DMS53 (cell line): ENCODE measurements around the gene TLCD3A.
"Not testable (repeated sequence)": the region's sequence is repeated elsewhere in the genome, so short reads cannot be mapped to it uniquely, and the experiment has no call there.

Experiments
- DNase-seq: peaks from one replicate; lab custom pipeline; 2025; lab: John Stamatoyannopoulos, UW

Gene TLCD3A

DNA sequence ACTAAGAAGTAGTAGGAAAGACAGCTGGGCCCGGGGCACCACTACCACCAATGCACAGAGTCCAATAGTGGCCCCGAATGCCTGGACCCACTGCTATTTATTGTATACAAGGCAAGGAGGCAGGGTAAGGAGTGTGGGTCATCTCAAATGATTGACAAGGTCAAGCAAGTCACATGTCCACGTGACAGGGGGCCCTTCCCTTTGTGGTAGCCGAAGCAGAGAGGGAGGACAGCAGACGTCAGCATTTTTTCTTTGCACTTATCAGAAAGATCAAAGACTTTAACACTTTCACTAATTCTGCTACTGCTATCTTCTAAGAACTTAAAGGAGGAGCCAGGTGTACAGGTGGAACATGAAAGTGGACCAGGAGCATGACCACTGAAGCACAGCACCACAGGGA is 24.3 kb upstream of the TLCD3A start:
- DNase-seq = no peak

DNA sequence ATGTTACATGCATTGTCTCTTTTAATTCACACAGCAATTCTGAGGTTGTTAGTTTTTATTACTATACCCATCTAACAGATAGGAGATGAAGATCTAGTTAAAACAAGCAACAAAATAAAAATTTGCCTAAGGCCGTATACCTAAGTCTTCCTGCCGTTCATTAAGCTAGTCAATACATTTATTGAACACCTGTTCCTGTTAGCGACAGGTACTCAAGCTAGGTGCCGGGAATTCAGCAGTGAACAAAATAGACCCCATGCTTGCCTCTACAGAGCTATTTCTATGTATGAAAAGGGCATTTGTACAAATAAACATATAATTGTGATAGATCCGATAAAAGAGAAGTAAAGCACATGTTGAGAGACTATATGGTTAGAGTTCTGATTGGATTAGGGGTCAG is 14.3 kb upstream of the TLCD3A start:
- DNase-seq = no peak

DNA sequence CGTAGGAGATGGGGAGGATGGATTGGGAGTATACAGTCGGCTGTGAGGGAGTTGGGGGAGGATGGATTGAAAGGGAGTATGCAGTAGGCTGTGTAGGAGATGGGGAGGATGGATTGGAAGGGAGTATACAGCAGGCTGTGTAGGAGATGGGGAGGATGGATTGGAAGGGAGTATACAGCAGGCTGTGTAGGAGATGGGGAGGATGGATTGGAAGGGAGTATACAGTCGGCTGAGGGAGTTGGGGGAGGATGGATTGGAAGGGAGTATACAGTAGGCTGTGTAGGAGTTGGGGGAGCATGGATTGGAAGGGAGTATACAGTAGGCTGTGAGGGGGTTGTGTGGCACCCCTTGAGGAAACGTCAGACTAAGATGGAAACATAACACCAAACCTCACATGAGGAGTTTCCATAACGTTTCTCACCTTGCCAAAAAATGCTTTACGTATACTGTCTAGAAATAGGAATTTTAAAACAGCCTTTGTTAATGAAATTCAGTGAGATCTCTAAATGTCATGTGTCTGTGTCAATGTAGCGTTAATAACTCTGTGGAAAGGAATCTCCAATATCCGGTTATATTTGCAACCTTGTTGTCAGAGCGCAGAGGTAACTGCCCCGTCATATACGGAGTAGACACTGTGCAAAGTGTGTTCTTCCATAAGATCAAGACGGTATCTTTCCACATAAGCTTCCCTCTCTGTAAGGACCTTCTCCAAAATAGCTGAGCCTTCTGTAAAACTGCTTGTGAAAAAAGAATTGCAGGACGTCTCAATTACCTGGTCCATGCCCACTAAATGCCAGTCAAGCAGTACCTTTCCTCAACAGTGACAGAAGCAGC is 11.5 kb upstream of the TLCD3A start:
- peak; percentile 26 for DNase-seq

GRCh38 chr17:721540-721937 is 10.9 kb upstream of the TLCD3A start:
- peak; percentile 27 for DNase-seq

GRCh38 chr17:725084-725483 is 7.3 kb upstream of the TLCD3A start:
- no peak for DNase-seq

DNA sequence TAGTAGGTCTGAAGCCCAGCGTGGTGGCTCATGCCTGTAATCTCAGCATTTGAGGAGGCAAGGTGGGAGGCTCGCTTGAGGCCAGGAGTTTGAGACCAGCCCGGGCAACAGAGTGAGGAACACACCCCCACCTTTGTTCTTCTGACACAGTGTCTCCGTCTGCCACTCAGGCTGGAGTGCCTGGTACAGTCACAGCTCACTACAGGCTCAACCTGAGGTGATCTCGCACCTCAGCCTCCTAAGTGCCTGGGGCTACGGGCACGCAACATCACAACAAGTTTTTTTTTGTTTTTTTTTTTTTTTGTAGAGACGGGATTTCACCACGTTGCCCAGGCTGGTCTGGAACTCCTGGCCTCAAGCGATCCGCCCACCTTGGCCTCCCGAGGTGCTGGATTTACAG is 6.7 kb upstream of the TLCD3A start:
- no peak for DNase-seq

- no peak for DNase-seq
These were observed 6.0 kb upstream of the TLCD3A start for GRCh38 chr17:726271-726919.

DNA sequence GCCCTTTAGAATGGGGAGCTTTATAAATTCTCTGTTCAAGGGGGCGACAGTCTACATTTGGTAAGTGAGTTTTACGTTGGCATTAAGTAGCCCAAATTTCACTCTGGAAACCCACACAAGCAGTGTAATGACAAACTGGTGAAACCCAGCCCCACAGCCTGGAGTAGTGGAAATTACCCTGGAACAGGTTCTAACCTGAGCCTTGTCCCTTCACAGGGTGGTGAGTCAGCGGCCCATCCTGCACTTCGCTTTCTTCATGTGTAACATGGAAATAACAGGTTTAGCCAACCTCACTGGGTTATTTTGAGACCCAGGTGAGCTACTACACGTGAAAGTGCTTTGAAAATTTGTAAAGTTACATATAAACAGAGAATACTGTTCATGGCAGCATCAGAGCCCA is 3.5 kb upstream of the TLCD3A start:
- DNase-seq = peak; percentile 16

DNA sequence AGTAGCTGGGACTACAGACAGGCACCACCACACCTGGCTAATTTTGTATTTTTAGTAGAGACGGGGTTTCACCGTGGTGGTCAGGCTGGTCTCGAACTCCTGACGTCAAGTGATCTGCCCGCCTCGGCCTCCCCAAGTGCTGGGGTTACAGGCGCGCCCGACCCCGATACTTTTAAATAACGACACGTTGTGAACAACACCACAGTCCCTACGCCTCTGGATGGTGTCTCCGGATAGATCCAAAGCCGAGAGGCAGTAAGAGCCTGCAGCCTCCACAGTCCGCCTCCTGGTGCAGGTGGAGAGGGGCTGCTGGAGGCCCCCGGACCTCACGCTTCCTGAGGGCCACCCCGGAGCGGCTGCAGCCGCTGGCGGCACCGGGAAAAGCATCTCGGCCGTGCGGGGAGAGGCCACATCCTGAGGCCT is 741 bp upstream of the TLCD3A start:
- DNase-seq = no peak

GRCh38 chr17:732902-733720 is 715 bp downstream of the TLCD3A start:
- peak; percentile 73 for DNase-seq

- peak; percentile 44 for DNase-seq
These were observed 1.3 kb downstream of the TLCD3A start for GRCh38 chr17:733743-734142.

DNA sequence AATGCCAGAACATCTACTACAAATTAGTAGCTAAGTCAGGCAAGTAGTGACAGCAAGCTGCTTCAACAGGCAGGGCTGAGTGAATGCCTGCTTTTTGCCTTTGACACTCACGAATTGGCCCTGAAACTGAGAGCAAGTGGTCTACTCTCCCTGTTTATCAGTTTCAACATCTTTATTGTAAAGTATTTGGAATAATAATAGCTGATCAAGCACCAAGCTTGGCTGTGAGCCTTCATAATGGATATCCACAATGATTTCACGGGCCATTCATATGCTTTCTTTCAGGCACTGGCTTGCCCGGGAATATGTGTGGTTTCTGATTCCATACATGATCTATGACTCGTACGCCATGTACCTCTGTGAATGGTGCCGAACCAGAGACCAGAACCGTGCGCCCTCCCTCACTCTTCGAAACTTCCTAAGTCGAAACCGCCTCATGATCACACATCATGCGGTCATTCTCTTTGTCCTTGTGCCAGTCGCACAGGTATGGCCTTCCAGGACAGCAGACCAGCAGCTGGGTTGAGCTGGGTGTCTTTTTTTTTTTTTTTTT is 5.2 kb downstream of the TLCD3A start:
- no peak for DNase-seq

DNA sequence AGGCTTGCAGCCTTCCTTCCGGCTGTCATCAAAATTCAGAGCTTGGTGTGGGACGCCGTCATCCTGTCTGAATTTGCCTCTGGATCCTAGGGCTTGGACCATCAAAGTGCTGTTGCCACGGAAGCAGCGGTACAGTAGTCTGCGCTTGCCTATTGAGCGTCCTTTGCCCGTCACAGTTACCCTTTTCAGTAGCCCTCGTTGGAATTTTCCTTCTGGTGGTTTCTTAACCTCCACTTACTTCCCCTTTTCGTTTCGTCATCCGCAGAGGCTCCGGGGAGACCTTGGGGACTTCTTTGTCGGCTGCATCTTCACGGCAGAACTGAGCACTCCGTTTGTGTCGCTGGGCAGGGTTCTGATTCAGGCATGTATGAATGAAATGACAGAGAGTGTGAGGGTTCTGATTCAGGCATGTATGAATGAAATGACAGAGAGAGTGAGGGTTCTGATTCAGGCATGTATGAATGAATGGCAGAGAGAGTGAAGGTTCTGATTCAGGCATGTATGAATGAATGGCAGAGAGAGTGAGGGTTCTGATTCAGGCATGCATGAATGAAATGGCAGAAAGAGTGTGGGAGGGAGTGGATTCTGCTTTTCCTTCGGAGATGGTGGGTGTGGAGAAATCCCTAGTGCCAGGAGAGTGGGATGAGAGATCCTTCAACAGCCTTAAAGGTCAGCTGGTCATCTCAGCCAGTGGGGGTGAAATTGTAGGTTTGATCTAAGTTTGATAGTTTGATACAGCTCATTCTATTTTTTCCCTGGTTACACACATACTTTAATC is 8.0 kb downstream of the TLCD3A start:
- no peak for DNase-seq

GRCh38 chr17:742147-742793 is 9.9 kb downstream of the TLCD3A start:
- no peak for DNase-seq

DNA sequence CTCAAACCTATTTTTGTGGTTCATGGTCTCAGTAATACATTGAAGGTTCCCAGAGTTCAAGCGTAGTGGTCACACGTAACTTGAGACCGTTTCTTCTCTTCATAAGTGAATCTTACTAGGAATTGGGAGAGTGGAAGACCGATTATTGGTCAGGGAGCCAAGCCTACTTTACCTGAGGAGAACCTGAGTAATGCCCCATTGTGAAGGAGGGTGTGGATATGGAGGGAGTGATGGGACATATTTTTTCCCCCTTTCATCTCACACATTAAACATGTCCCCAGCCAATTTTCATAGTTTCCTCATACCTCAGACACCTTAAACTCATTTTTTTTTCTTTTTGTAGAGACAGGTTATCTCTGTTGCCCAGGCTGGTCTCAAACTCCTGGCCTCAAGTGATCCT is 10.7 kb downstream of the TLCD3A start:
- no peak for DNase-seq

- peak; percentile 24 for DNase-seq
These were observed 12.5 kb downstream of the TLCD3A start for GRCh38 chr17:744937-745336.

DNA sequence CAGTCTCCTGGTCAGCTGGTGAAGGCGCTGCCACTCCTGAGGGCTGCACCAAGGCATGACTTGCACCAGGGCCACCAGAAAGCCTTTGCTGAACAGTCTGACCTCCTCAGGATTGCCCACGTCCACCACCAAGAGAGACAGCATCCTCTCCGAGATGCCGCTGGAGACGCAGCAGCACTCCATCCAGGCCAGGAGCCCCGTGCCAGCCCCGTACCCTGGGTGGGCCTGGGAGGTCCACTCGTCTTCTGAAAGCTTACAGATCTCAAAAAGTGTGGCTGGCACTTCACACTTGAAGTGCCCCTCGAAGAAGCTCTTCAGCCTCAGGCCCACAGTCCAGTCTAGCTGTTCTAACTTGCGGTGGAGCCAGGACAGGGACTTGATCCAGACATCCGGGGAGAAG is 13.0 kb downstream of the TLCD3A start:
- DNase-seq = no peak

DNA sequence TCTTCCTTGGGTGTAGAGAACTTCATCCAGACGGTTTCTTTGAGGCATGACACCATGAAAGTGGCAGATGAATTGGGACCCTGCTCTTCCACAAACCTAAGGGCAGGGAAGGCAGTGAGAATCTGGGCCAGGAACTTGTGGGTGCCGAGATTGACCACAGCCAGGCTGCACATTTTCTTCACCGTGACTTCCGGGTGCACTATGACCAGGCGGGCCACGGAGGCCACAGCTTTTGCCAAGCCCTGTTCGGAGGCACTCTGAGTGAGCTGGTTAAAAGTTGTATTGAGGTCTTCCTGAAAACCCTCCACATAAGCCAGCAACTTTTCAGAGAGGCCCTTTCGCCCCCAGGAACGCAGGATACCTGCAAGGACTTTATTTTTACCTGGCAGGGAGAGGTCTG is 13.8 kb downstream of the TLCD3A start:
- no peak for DNase-seq

DNA sequence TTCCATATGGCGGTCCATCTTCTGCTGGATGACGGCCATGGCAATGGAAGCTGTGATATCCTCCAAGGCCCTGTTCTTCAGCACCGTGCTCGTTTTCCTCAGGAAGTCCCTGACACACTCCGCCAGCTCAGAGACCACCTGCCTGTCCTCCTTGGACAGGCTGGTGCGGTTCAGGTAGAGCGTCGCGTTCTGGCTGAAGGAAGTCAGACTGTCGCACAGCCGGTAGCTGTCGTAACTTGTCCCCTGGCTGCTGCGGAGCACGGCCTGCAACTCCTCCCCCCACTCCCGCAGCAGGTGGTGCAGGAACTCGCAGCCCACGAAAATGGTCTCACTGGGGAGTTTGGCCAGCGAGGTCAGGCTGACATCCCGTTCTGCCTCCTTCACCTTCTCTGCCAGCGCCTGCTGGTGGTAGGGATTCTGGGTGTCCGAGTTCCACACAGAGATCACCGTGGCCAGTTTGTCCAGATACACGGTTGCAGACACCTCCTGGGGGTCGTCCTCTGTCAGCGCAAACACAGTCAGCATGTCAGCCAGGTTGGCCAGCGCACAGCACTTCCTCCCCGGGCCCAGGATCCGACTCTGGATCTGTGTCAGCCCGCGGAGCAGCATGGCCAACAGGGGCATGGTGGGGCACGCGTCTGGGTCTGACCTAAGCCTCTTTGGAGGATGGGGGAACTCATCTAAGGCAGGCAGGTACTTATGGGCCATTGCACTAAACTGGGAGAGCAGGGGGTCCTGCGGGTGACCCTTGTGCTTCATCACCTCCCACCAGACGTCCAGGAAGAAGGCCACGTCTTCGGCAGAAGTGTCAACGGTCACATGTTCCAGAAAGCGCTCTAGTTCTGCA is 14.6 kb downstream of the TLCD3A start:
- DNase-seq = no peak

DNA sequence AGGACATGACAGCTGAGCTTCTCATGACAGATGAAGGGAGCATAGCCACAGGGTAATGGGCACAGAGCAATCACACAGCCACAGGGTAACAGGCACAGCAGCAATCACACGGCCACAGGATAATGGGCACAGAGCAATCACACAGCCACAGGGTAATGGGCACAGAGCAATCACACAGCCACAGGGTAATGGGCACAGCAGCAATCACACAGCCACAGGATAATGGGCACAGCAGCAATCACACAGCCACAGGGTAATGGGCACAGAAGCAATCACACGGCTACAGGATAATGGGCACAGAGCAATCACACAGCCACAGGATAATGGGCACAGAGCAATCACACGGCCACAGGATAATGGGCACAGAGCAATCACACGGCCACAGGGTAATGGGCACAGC is 16.2 kb downstream of the TLCD3A start:
- not testable (repeated sequence) for DNase-seq
